Lung (tissue), 12 donors: Measurements from ENCODE around the gene ERBB3. TPM values are rescaled to one million over a fixed set of nuclear protein-coding genes. Genes with fewer than 3 reads are reported as not detected.

Source experiments
- ATAC-seq: fragments of 200-7000 bp; cut with Tn5 transposase; one replicate; pipeline ENCODE4 v1.9.1; 2020; ENCODE audit warnings: moderate number of reproducible peaks; ENCODE audit not compliant: insufficient read depth, low FRiP score
- DNase-seq, 3 donors: peaks; one replicate each; pipeline ENCODE4 v3.0.0-alpha.2; 2013 to 2017
- H3K27ac ChIP-seq, 2 donors: one replicate each; pipeline ENCODE4 v1.5.1; 2013; ENCODE audit warnings: mild to moderate bottlenecking in 2 of 2, moderate library complexity in 2 of 2, control low read depth in 1 of 2, inconsistent platforms in 1 of 2, low read depth in 1 of 2, low read length in 1 of 2
- H3K27me3 ChIP-seq, 3 donors: one replicate each; pipeline ENCODE4 v1.5.1; 2013; ENCODE audit warnings: low read length in 2 of 3; ENCODE audit not compliant: control insufficient read depth in 3 of 3, insufficient read depth in 3 of 3
- H3K36me3 ChIP-seq, 4 donors: one replicate each; pipeline ENCODE4 v1.5.1; 2013; ENCODE audit warnings: low read length in 4 of 4, mild to moderate bottlenecking in 1 of 4, moderate library complexity in 1 of 4; ENCODE audit not compliant: control insufficient read depth in 4 of 4, insufficient read depth in 4 of 4
- H3K4me1 ChIP-seq, 5 donors: one replicate each; pipeline ENCODE4 v1.5.1; 2013; ENCODE audit warnings: low read length in 5 of 5, mild to moderate bottlenecking in 2 of 5, moderate library complexity in 1 of 5; ENCODE audit not compliant: control insufficient read depth in 5 of 5, insufficient read depth in 5 of 5
- H3K4me3 ChIP-seq: one replicate; pipeline ENCODE4 v1.5.1; 2013; ENCODE audit warnings: mild to moderate bottlenecking, control low read depth, moderate library complexity
- H3K9ac ChIP-seq, 2 donors: one replicate each; pipeline ENCODE4 v1.5.1; 2013; ENCODE audit warnings: low read length in 2 of 2, control low read depth in 1 of 2; ENCODE audit not compliant: insufficient read depth in 1 of 2
- H3K9me3 ChIP-seq, 4 donors: one replicate each; pipeline ENCODE4 v1.5.1; 2013; ENCODE audit warnings: low read length in 3 of 4, mild to moderate bottlenecking in 1 of 4, moderate library complexity in 1 of 4; ENCODE audit not compliant: control insufficient read depth in 4 of 4, insufficient read depth in 3 of 4
- CTCF ChIP-seq: IDR thresholded peaks from 2 replicates; pipeline ENCODE4 v1.5.1; 2012; ENCODE audit warnings: mild to moderate bottlenecking; ENCODE audit errors: control extremely low read depth, extremely low read depth
- WGBS, 2 donors: extraction: QIAGEN DNeasy Blood & Tissue Kit; methylation state at CpG; one replicate each; pipeline ENCODE4 v1.1.7; 2013; 5-methylcytosine and 5-hydroxymethylcytosine counted together
- polyA plus RNA-seq, 2 donors: library from polyadenylated mRNA; stranded (reverse); fragments of 200-250 nt; gene quantifications; one replicate each; pipeline ENCODE4 v1.2.1, GENCODE V29; 2013
- total RNA-seq, 2 donors: library from RNA; depleted of rRNA in 1 of 2; stranded (reverse); fragments of >200 nt in 1 of 2; gene quantifications; one replicate each; pipeline ENCODE4 v1.2.1, GENCODE V29; 2014 to 2021
- donor health status: control.
- donor health status: control.
- donor health status: Bipolar disorder and iron deficiency.
- donor health status: healthy.
- donor health status: DM: yes; HTN: yes; CAD: no.

The ERBB3 gene
- total and polyA plus RNA-seq, 4 donors = 31.4 to 191 (median 60.1) TPM

- Histone ChIP-seq H3K9ac (peak overlapping the region; percentile 35 to 81), H3K4me1 (peaks cover 9 to 34% (median 14%) of the 10 kb centered on the region in 5 donors), H3K4me3 (peak overlapping the region; percentile 18), H3K27me3 (no peaks in the 10 kb centered on the region), H3K27ac (peak overlapping the region; percentile 90 to 94), H3K9me3 (no peaks in the 10 kb centered on the region), H3K36me3 (peaks cover 0 to 11% (median 4%) of the 10 kb centered on the region in 4 donors)
- DNase-seq = peak; percentile 53 to 56 (median 53)
- no peak for TF ChIP-seq CTCF
- ATAC-seq = peak; percentile 19
- WGBS, 2 donors = 7 to 11% methylated on average over 12 of the region's 12 CpGs
Observed at GRCh38 chr12:56151672-56152131, 71.7 kb downstream of the ERBB3 start.

GRCh38 chr12:56152132-56152755, 72.3 kb downstream of the ERBB3 start, which contains the start of gene MYL6B:
TSS of gene MYL6B (plus strand) at chr12:56152587. CDS start at chr12:56153919, 1,332 bp downstream.
- no peaks in the 10 kb centered on the region for H3K9me3 ChIP-seq
- TF ChIP-seq CTCF = no peak
- ATAC-seq = peak; percentile 96
- no peaks in the 10 kb centered on the region for H3K27me3 ChIP-seq
- peak within 1 kb of the TSS; percentile 90 to 94 for H3K27ac ChIP-seq
- peak within 1 kb of the TSS; percentile 35 to 85 for H3K9ac ChIP-seq
- peaks cover 0 to 11% (median 4%) of the 10 kb centered on the region in 4 donors for H3K36me3 ChIP-seq
- 0 to 1% methylated on average over 37 of the region's 37 CpGs for WGBS, 2 donors
- peak; percentile 93 to 96 (median 95) for DNase-seq
- peaks cover 9 to 33% (median 9%) of the 10 kb centered on the region in 5 donors for H3K4me1 ChIP-seq
- H3K4me3 ChIP-seq = peak within 1 kb of the TSS; percentile 18

Other genes with a start within 250 kb of the ERBB3 start
- gene MMP19, start 237.2 kb upstream of the ERBB3 start, total RNA-seq = 10 to 100 TPM in 1 of 2 donors, 1 to 10 TPM in 1; 9.6 to 53.9 TPM
- gene MMP19, start 237.2 kb upstream of the ERBB3 start, polyA plus RNA-seq = 10 to 100 TPM in 1 of 2 donors, 1 to 10 TPM in 1; 9.3 to 92.1 TPM
- 10 to 100 TPM; 32.0 to 32.3 TPM for gene PYM1, start 152.3 kb upstream of the ERBB3 start, total RNA-seq
- gene PYM1, start 152.3 kb upstream of the ERBB3 start, polyA plus RNA-seq = 10 to 100 TPM; 37.7 to 44.9 TPM
- gene DGKA, start 149.0 kb upstream of the ERBB3 start, total RNA-seq = 10 to 100 TPM; 33.7 to 41.1 TPM
- 10 to 100 TPM; 19.3 to 28.0 TPM for gene DGKA, start 149.0 kb upstream of the ERBB3 start, polyA plus RNA-seq
- 1 to 10 TPM in 1 of 2 donors, under 1 TPM in 1; 0.43 to 1.7 TPM for gene PMEL, start 114.1 kb upstream of the ERBB3 start, total RNA-seq
- gene PMEL, start 114.1 kb upstream of the ERBB3 start, polyA plus RNA-seq = 1 to 10 TPM; 1.0 to 1.1 TPM
- gene CDK2, start 113.3 kb upstream of the ERBB3 start, total RNA-seq = 10 to 100 TPM; 27.4 to 28.0 TPM
- 10 to 100 TPM; 13.0 to 25.5 TPM for gene CDK2, start 113.3 kb upstream of the ERBB3 start, polyA plus RNA-seq
- 100 to 1,000 TPM; 113 to 118 TPM for gene RAB5B, start 106.1 kb upstream of the ERBB3 start, total RNA-seq
- 10 to 100 TPM; 64.5 to 70.0 TPM for gene RAB5B, start 106.1 kb upstream of the ERBB3 start, polyA plus RNA-seq
- gene SUOX, start 82.9 kb upstream of the ERBB3 start, total RNA-seq = 10 to 100 TPM; 17.7 to 26.2 TPM
- 10 to 100 TPM; 15.1 to 17.1 TPM for gene SUOX, start 82.9 kb upstream of the ERBB3 start, polyA plus RNA-seq
- gene IKZF4, start 59.1 kb upstream of the ERBB3 start, total RNA-seq = 10 to 100 TPM in 1 of 2 donors, 1 to 10 TPM in 1; 7.0 to 10.7 TPM
- gene IKZF4, start 59.1 kb upstream of the ERBB3 start, polyA plus RNA-seq = 1 to 10 TPM; 3.3 to 3.5 TPM
- gene RPS26, start 38.2 kb upstream of the ERBB3 start, total RNA-seq = 10 to 100 TPM; 53.1 to 94.2 TPM
- 1,000 to 10,000 TPM; 1,088 to 1,477 TPM for gene RPS26, start 38.2 kb upstream of the ERBB3 start, polyA plus RNA-seq
- 10 to 100 TPM; 80.2 to 81.3 TPM for gene PA2G4, start 24.4 kb downstream of the ERBB3 start, total RNA-seq
- 100 to 1,000 TPM in 1 of 2 donors, 10 to 100 TPM in 1; 97.6 to 137 TPM for gene PA2G4, start 24.4 kb downstream of the ERBB3 start, polyA plus RNA-seq
- gene RPL41, start 36.5 kb downstream of the ERBB3 start, total RNA-seq = 1,000 to 10,000 TPM; 1,569 to 3,132 TPM
- gene RPL41, start 36.5 kb downstream of the ERBB3 start, polyA plus RNA-seq = 1,000 to 10,000 TPM; 4,690 to 5,737 TPM
- gene ZC3H10, start 38.1 kb downstream of the ERBB3 start, total RNA-seq = 1 to 10 TPM; 2.5 to 7.9 TPM
- 1 to 10 TPM; 3.1 to 3.5 TPM for gene ZC3H10, start 38.1 kb downstream of the ERBB3 start, polyA plus RNA-seq
- 100 to 1,000 TPM in 1 of 2 donors, 10 to 100 TPM in 1; 57.4 to 131 TPM for gene ESYT1, start 48.1 kb downstream of the ERBB3 start, total RNA-seq
- gene ESYT1, start 48.1 kb downstream of the ERBB3 start, polyA plus RNA-seq = 10 to 100 TPM; 23.5 to 71.0 TPM
- 10 to 100 TPM; 39.1 to 46.1 TPM for gene MYL6B, start 72.4 kb downstream of the ERBB3 start, total RNA-seq
- 10 to 100 TPM; 20.7 to 40.3 TPM for gene MYL6B, start 72.4 kb downstream of the ERBB3 start, polyA plus RNA-seq
- 1,000 to 10,000 TPM; 1,471 to 1,783 TPM for gene MYL6, start 78.2 kb downstream of the ERBB3 start, total RNA-seq
- gene MYL6, start 78.2 kb downstream of the ERBB3 start, polyA plus RNA-seq = 1,000 to 10,000 TPM; 2,612 to 3,593 TPM
- 10 to 100 TPM; 66.5 to 97.5 TPM for gene SMARCC2, start 109.3 kb downstream of the ERBB3 start, total RNA-seq
- 10 to 100 TPM; 23.9 to 29.0 TPM for gene SMARCC2, start 109.3 kb downstream of the ERBB3 start, polyA plus RNA-seq
- 10 to 100 TPM; 49.5 to 54.6 TPM for gene RNF41, start 141.8 kb downstream of the ERBB3 start, total RNA-seq
- gene RNF41, start 141.8 kb downstream of the ERBB3 start, polyA plus RNA-seq = 10 to 100 TPM; 18.1 to 40.6 TPM
- 10 to 100 TPM; 11.3 to 31.4 TPM for gene NABP2, start 144.2 kb downstream of the ERBB3 start, total RNA-seq
- 10 to 100 TPM; 22.1 to 23.8 TPM for gene NABP2, start 144.2 kb downstream of the ERBB3 start, polyA plus RNA-seq
- gene SLC39A5, start 149.9 kb downstream of the ERBB3 start, total RNA-seq = 1 to 10 TPM in 1 of 2 donors, under 1 TPM in 1; 0.71 to 1.1 TPM
- under 1 TPM; 0.13 to 0.20 TPM for gene SLC39A5, start 149.9 kb downstream of the ERBB3 start, polyA plus RNA-seq
- 10 to 100 TPM; 25.9 to 38.1 TPM for gene ANKRD52, start 178.2 kb downstream of the ERBB3 start, total RNA-seq
- gene ANKRD52, start 178.2 kb downstream of the ERBB3 start, polyA plus RNA-seq = 1 to 10 TPM; 9.2 to 9.9 TPM
- gene COQ10A, start 186.8 kb downstream of the ERBB3 start, total RNA-seq = 10 to 100 TPM in 1 of 2 donors, 1 to 10 TPM in 1; 8.3 to 16.5 TPM
- gene COQ10A, start 186.8 kb downstream of the ERBB3 start, polyA plus RNA-seq = 10 to 100 TPM in 1 of 2 donors, 1 to 10 TPM in 1; 5.8 to 18.1 TPM
- gene CS, start 220.2 kb downstream of the ERBB3 start, total RNA-seq = 100 to 1,000 TPM; 101 to 204 TPM
- 10 to 100 TPM; 43.1 to 87.9 TPM for gene CS, start 220.2 kb downstream of the ERBB3 start, polyA plus RNA-seq
- gene CNPY2, start 235.8 kb downstream of the ERBB3 start, total RNA-seq = 100 to 1,000 TPM in 1 of 2 donors, 10 to 100 TPM in 1; 38.8 to 125 TPM
- 100 to 1,000 TPM; 128 to 153 TPM for gene CNPY2, start 235.8 kb downstream of the ERBB3 start, polyA plus RNA-seq